COR-L47 (cell line): Measurements from ENCODE around the gene WDR41.
"Not testable (repeated sequence)": the region's sequence is repeated elsewhere in the genome, so short reads cannot be mapped to it uniquely, and the experiment has no call there.

Experiments used
- DNase-seq: peaks from one replicate; lab custom pipeline; 2025; lab: John Stamatoyannopoulos, UW

Gene WDR41

GRCh38 chr5:77491783-77492652 is at the start of gene WDR41:
Gene WDR41, minus strand, starts transcription at chr5:77492316. Its CDS starts 96 bp downstream, at chr5:77492220.
- DNase-seq = peak; percentile 92

- no peak for DNase-seq
Measured at GRCh38 chr5:77531297-77531696, 39.2 kb upstream of the WDR41 start.

- peak; percentile 34 for DNase-seq
Measured at GRCh38 chr5:77518304-77518703, 26.2 kb upstream of the WDR41 start.

- no peak for DNase-seq
Measured at GRCh38 chr5:77514457-77514856, 22.3 kb upstream of the WDR41 start.

- no peak for DNase-seq
Measured at GRCh38 chr5:77513321-77513720, 21.2 kb upstream of the WDR41 start.

- DNase-seq = not testable (repeated sequence)
Measured at GRCh38 chr5:77501132-77501531, 9.0 kb upstream of the WDR41 start.

GRCh38 chr5:77499973-77500372 is 7.9 kb upstream of the WDR41 start:
- no peak for DNase-seq

- no peak for DNase-seq
Measured at GRCh38 chr5:77499441-77499840, 7.3 kb upstream of the WDR41 start.

- DNase-seq = no peak
Measured at GRCh38 chr5:77498952-77499351, 6.8 kb upstream of the WDR41 start.

GRCh38 chr5:77494935-77495334 is 2.8 kb upstream of the WDR41 start:
- no peak for DNase-seq

GRCh38 chr5:77492653-77493000 is 511 bp upstream of the WDR41 start:
- no peak for DNase-seq

GRCh38 chr5:77490741-77491344 is 1.3 kb downstream of the WDR41 start:
- not testable (repeated sequence) for DNase-seq

- peak; percentile 44 for DNase-seq
Measured at GRCh38 chr5:77486344-77486962, 5.7 kb downstream of the WDR41 start.

- DNase-seq = no peak
Measured at GRCh38 chr5:77483682-77484081, 8.4 kb downstream of the WDR41 start.

- DNase-seq = not testable (repeated sequence)
Measured at GRCh38 chr5:77475041-77475440, 17.1 kb downstream of the WDR41 start.

GRCh38 chr5:77468875-77469274 is 23.2 kb downstream of the WDR41 start:
- DNase-seq = not testable (repeated sequence)

- DNase-seq = no peak
Measured at GRCh38 chr5:77463905-77464304, 28.2 kb downstream of the WDR41 start.

- DNase-seq = no peak
Measured at GRCh38 chr5:77461287-77461686, 30.8 kb downstream of the WDR41 start.

- DNase-seq = no peak
Measured at GRCh38 chr5:77454123-77454522, 38.0 kb downstream of the WDR41 start.

- DNase-seq = no peak
Measured at GRCh38 chr5:77452351-77452750, 39.8 kb downstream of the WDR41 start.

- no peak for DNase-seq
Measured at GRCh38 chr5:77449981-77450380, 42.1 kb downstream of the WDR41 start.

- DNase-seq = no peak
Measured at GRCh38 chr5:77449277-77449676, 42.8 kb downstream of the WDR41 start.

- DNase-seq = no peak
Measured at GRCh38 chr5:77448831-77449230, 43.3 kb downstream of the WDR41 start.
